Sigmoid colon (tissue), 7 donors: ENCODE measurements around the gene ARL5A. TPM values are rescaled to one million over a fixed set of nuclear protein-coding genes. Genes with fewer than 3 reads are reported as not detected.

Source experiments
- DNase-seq: peaks from one replicate; pipeline ENCODE4 v3.0.0-alpha.2; 2019
- H3K27ac ChIP-seq, 4 donors: fragments of 200-600 bp; sonication (generic); one replicate each; pipeline ENCODE4 v1.5.1; 2016 to 2019; ENCODE audit warnings: mild to moderate bottlenecking in 1 of 4
- H3K27me3 ChIP-seq, 3 donors: fragments of 200-600 bp; sonication (generic); one replicate each; pipeline ENCODE4 v1.5.1; 2019; ENCODE audit warnings: mild to moderate bottlenecking in 1 of 3
- H3K36me3 ChIP-seq, 4 donors: fragments of 200-600 bp; sonication (generic); one replicate each; pipeline ENCODE4 v1.5.1; 2016 to 2019
- H3K4me1 ChIP-seq, 4 donors: fragments of 200-600 bp; sonication (generic); one replicate each; pipeline ENCODE4 v1.5.1; 2017 to 2019
- H3K4me3 ChIP-seq, 4 donors: fragments of 200-600 bp; sonication (generic); one replicate each; pipeline ENCODE4 v1.5.1; 2017 to 2019; ENCODE audit warnings: mild to moderate bottlenecking in 2 of 4, moderate library complexity in 1 of 4
- H3K9me3 ChIP-seq, 4 donors: fragments of 200-600 bp in 3 of 4; sonication (generic) in 3 of 4; one replicate each; pipeline versions ENCODE4 v1.5.1 to v1.6.1; 2013 to 2019
- CTCF ChIP-seq, 4 experiments: fragments of 450-650 bp in 3 of 4; fragments of 200-600 bp in 1 of 4; IDR thresholded peaks; one replicate each; pipeline ENCODE4 v1.5.1; 2016 to 2019; ENCODE audit warnings: antibody characterized with exemption in 4 of 4, mild to moderate bottlenecking in 3 of 4, moderate library complexity in 2 of 4
- EP300 ChIP-seq, 4 donors: sonication (generic); formaldehyde crosslinking; IDR thresholded peaks; one replicate each; pipeline ENCODE4 v1.6.1; 2017; ENCODE audit warnings: antibody characterized with exemption in 4 of 4
- POLR2A ChIP-seq, 2 donors: fragments of 450-650 bp; IDR thresholded peaks; one replicate each; pipeline ENCODE4 v1.6.1; 2016; ENCODE audit warnings: antibody characterized with exemption in 2 of 2, mild to moderate bottlenecking in 2 of 2, moderate library complexity in 2 of 2
- POLR2AphosphoS5 ChIP-seq, 4 donors: sonication (generic); formaldehyde crosslinking; IDR thresholded peaks; one replicate each; pipeline ENCODE4 v1.6.1; 2017; ENCODE audit warnings: antibody characterized with exemption in 4 of 4
- WGBS, 2 donors: extraction: QIAGEN DNeasy Blood & Tissue Kit; methylation state at CpG; one replicate each; pipeline ENCODE4 v1.1.7; 2013; 5-methylcytosine and 5-hydroxymethylcytosine counted together
- intact Hi-C: fragments of 100-400 bp; cut with DNase I; formaldehyde crosslinking; loops from one replicate; pipeline ENCODE4 v1.15.1; 2023
- polyA plus RNA-seq, 3 donors: library from polyadenylated mRNA; stranded (reverse); fragments of 200-250 nt; gene quantifications; one replicate each; pipeline ENCODE4 v1.2.3, GENCODE V29; 2013
- total RNA-seq, 4 donors: library from RNA; depleted of rRNA; stranded (reverse); fragments of >200 nt; gene quantifications; one replicate each; pipeline ENCODE4 v1.1.0, GENCODE V29; 2016
- donor health status: healthy with polysubstance abuse.
- donor health status: Bipolar disorder and iron deficiency.
- donor health status: healthy.

ARL5A gene
- total and polyA plus RNA-seq, 7 donors, result 12.7 to 46.4 (median 41.3) TPM

GRCh38 chr2:151841047-151841424, 12.8 kb upstream of the ARL5A start:
- DNase-seq, result no peak
- H3K4me3 ChIP-seq, result no peak overlapping the region
- H3K27me3 ChIP-seq, result no peaks in the 10 kb centered on the region
- TF ChIP-seq EP300 (IDR thresholded peaks at IDR 0.05) (no peak), POLR2A (IDR thresholded peaks at IDR 0.05) (no peak), POLR2AphosphoS5 (IDR thresholded peaks at IDR 0.05) (no peak), CTCF (IDR thresholded peaks at IDR 0.05) (no peak)
- intact Hi-C loops, result no loop called here
- no peak overlapping the region for H3K27ac ChIP-seq
- 94 to 96% methylated on average over 2 of the region's 2 CpGs for WGBS, 2 donors
- H3K4me1 ChIP-seq, result no peaks in the 10 kb centered on the region
- H3K36me3 ChIP-seq, result no peaks in the 10 kb centered on the region
- H3K9me3 ChIP-seq, result no peaks in the 10 kb centered on the region

GRCh38 chr2:151840216-151841046, 12.2 kb upstream of the ARL5A start:
- no peaks in the 10 kb centered on the region for H3K9me3 ChIP-seq
- intact Hi-C loops, result no loop called here
- 81 to 88% methylated on average over 5 of the region's 5 CpGs for WGBS, 2 donors
- no peak overlapping the region for H3K4me3 ChIP-seq
- no peaks in the 10 kb centered on the region for H3K27me3 ChIP-seq
- no peaks in the 10 kb centered on the region for H3K36me3 ChIP-seq
- no peak overlapping the region for H3K27ac ChIP-seq
- H3K4me1 ChIP-seq, result no peaks in the 10 kb centered on the region
- DNase-seq, result no peak
- TF ChIP-seq POLR2AphosphoS5 (IDR thresholded peaks at IDR 0.05) (no peak), EP300 (IDR thresholded peaks at IDR 0.05) (no peak), POLR2A (IDR thresholded peaks at IDR 0.05) (no peak)

- H3K36me3 ChIP-seq, result no peaks in the 10 kb centered on the region
- TF ChIP-seq POLR2A (IDR thresholded peaks at IDR 0.05) (no peak), CTCF (IDR thresholded peaks at IDR 0.05) (no peak), POLR2AphosphoS5 (IDR thresholded peaks at IDR 0.05) (no peak), EP300 (IDR thresholded peaks at IDR 0.05) (no peak)
- no peak overlapping the region for H3K27ac ChIP-seq
- no peak for DNase-seq
- no peaks in the 10 kb centered on the region for H3K4me1 ChIP-seq
- intact Hi-C loops, result no loop called here
- H3K9me3 ChIP-seq, result no peaks in the 10 kb centered on the region
- no peaks in the 10 kb centered on the region for H3K27me3 ChIP-seq
- 86 to 87% methylated on average over 3 of the region's 3 CpGs for WGBS, 2 donors
- no peak overlapping the region for H3K4me3 ChIP-seq
Measured at GRCh38 chr2:151837926-151838325, 9.7 kb upstream of the ARL5A start.

- DNase-seq, result no peak
- intact Hi-C loops, result no loop called here
Measured at GRCh38 chr2:151833984-151834383, 5.8 kb upstream of the ARL5A start.

More at GRCh38 chr2:151833984-151834383, 5.8 kb upstream of the ARL5A start:
- Histone ChIP-seq H3K9me3 (no peaks in the 10 kb centered on the region), H3K27ac (no peak overlapping the region), H3K27me3 (no peaks in the 10 kb centered on the region), H3K4me3 (no peak overlapping the region), H3K36me3 (no peaks in the 10 kb centered on the region), H3K4me1 (peaks cover 0 to 2% (median under 1%) of the 10 kb centered on the region in 4 donors)
- TF ChIP-seq POLR2AphosphoS5 (IDR thresholded peaks at IDR 0.05) (no peak), CTCF (IDR thresholded peaks at IDR 0.05) (no peak), EP300 (IDR thresholded peaks at IDR 0.05) (no peak), POLR2A (IDR thresholded peaks at IDR 0.05) (no peak)
- 86 to 92% methylated on average over 3 of the region's 3 CpGs for WGBS, 2 donors
